DMS114 treated with DMSO at 0.1 percent for 48 hours (cell line): ENCODE results near the gene AKAP12.

Experiments
- DNase-seq: peaks from one replicate; lab custom pipeline; 2025; ENCODE audit not compliant: unreplicated experiment; lab: John Stamatoyannopoulos, UW

The AKAP12 gene

DNA sequence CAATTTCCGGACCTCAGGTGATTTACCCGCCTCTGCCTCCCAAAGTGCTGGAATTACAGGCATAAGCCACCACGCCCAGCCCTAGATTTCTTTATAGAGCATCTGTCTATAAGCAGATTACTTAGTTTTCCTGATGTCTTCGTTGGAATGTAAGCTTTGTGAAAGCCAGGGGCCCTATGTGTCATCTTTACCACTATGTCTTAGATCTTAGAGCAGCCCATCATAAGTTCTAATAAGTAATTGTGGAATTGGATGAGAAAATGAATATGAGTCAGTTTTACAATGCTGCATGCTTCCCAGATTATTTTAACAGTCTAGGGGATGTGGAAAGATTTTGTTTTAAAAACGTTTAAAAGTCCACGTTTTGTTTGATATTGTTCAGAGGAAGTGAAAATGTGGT lies 160.7 kb downstream of the AKAP12 start:
- no peak for DNase-seq

GRCh38 chr6:151402228-151402627 lies 162.5 kb downstream of the AKAP12 start:
- DNase-seq, result no peak

DNA sequence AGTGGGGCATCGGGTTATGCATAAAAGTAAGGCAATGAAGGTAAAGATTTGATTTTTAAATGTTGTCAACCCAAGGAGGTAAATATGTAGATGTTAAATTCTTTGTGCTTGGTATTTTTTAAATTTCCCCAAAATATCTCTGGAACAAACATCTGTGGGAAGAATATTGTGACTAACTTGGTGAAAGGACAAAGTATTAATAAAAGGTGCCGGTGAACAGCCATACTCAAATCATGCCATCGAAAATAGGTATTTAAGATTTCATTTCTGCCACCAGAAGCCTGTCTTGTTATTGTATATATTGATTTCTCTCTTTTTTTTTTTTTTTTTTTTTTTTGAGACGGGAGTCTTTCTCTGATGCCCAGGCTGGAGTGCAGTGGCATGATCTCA lies 164.1 kb downstream of the AKAP12 start:
- DNase-seq, result no peak
